ENCODE results near the gene PCDH9. TPM values are rescaled to one million over a fixed set of nuclear protein-coding genes. Genes with fewer than 3 reads are reported as not detected.

PCDH9 gene
- total RNA-seq, 1 experiment from 2014 or later = 4.2 TPM

DNA sequence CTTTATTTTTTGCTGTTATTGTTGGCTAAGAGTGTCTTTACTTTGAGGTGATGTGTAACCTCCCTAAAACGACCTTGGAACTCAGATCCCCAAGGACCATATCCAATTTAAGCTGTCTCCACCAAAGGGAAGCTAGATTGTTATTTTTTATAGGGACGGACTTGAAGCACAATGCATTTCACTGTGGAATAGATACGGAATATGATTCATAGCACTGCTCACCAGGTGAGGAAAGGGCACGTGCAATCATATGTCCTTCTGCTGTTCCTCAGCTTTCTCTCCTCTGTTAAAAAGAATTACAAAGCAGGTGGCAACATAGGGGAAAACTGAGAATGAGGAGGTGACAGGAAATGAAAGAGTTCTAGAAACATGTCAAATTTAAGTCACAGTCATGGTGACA, 679.0 kb downstream of the PCDH9 start:
- in situ Hi-C loops (cut with HindIII; ENCODE audit: low pct_unique_long_range_greater_than_20kb, low sequenced_read_pairs) = no loop called here
- no peaks in the 10 kb centered on the region for H3K27me3 ChIP-seq (ENCODE audit: control insufficient read depth, insufficient read depth, low read length)
- no peak overlapping the region for H3K27ac ChIP-seq (ENCODE audit: low read length)
- intact Hi-C loops (cut with micrococcal nuclease; ENCODE audit: unreplicated experiment) = no loop called here
- BruUV-seq (replicated peaks) = no TSS peak
- POLR2A ChIA-PET = no interaction called here
- CTCF ChIA-PET = no interaction called here
- no peaks in the 10 kb centered on the region for H3K9me3 ChIP-seq (ENCODE audit: control insufficient read depth, insufficient read depth, low read depth, low read length)
- DNase-seq (ENCODE audit: low read depth, low spot score) (no peak), ATAC-seq (no peak)
- TF ChIP-seq TCF7L2 (IDR thresholded peaks at IDR 0.05; ENCODE audit: low read depth, low read length) (no peak), POLR2AphosphoS5 (IDR thresholded peaks at IDR 0.05; ENCODE audit: low read depth, low read length) (no peak), SIN3A (IDR thresholded peaks at IDR 0.05; ENCODE audit: borderline replicate concordance, insufficient read depth, low read depth, low read length) (no peak)
- TF ChIP-seq, protein P1, sequence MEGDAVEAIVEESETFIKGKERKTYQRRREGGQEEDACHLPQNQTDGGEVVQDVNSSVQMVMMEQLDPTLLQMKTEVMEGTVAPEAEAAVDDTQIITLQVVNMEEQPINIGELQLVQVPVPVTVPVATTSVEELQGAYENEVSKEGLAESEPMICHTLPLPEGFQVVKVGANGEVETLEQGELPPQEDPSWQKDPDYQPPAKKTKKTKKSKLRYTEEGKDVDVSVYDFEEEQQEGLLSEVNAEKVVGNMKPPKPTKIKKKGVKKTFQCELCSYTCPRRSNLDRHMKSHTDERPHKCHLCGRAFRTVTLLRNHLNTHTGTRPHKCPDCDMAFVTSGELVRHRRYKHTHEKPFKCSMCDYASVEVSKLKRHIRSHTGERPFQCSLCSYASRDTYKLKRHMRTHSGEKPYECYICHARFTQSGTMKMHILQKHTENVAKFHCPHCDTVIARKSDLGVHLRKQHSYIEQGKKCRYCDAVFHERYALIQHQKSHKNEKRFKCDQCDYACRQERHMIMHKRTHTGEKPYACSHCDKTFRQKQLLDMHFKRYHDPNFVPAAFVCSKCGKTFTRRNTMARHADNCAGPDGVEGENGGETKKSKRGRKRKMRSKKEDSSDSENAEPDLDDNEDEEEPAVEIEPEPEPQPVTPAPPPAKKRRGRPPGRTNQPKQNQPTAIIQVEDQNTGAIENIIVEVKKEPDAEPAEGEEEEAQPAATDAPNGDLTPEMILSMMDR (IDR thresholded peaks at IDR 0.05) = no peak
- TF ChIP-seq, protein P2, sequence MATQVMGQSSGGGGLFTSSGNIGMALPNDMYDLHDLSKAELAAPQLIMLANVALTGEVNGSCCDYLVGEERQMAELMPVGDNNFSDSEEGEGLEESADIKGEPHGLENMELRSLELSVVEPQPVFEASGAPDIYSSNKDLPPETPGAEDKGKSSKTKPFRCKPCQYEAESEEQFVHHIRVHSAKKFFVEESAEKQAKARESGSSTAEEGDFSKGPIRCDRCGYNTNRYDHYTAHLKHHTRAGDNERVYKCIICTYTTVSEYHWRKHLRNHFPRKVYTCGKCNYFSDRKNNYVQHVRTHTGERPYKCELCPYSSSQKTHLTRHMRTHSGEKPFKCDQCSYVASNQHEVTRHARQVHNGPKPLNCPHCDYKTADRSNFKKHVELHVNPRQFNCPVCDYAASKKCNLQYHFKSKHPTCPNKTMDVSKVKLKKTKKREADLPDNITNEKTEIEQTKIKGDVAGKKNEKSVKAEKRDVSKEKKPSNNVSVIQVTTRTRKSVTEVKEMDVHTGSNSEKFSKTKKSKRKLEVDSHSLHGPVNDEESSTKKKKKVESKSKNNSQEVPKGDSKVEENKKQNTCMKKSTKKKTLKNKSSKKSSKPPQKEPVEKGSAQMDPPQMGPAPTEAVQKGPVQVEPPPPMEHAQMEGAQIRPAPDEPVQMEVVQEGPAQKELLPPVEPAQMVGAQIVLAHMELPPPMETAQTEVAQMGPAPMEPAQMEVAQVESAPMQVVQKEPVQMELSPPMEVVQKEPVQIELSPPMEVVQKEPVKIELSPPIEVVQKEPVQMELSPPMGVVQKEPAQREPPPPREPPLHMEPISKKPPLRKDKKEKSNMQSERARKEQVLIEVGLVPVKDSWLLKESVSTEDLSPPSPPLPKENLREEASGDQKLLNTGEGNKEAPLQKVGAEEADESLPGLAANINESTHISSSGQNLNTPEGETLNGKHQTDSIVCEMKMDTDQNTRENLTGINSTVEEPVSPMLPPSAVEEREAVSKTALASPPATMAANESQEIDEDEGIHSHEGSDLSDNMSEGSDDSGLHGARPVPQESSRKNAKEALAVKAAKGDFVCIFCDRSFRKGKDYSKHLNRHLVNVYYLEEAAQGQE (IDR thresholded peaks at IDR 0.05; ENCODE audit: insufficient read depth in 1 of 2, low read depth in 2 of 2, low read length in 1 of 2) = no peak
- H3K4me3 ChIP-seq (ENCODE audit: low read depth in 2 of 2, low read length in 2 of 2) = no peak overlapping the region
- H3K4me1 ChIP-seq (ENCODE audit: control insufficient read depth, insufficient read depth, low read length) = no peaks in the 10 kb centered on the region
- H3K36me3 ChIP-seq (ENCODE audit: control insufficient read depth, insufficient read depth, low read length) = no peaks in the 10 kb centered on the region

DNA sequence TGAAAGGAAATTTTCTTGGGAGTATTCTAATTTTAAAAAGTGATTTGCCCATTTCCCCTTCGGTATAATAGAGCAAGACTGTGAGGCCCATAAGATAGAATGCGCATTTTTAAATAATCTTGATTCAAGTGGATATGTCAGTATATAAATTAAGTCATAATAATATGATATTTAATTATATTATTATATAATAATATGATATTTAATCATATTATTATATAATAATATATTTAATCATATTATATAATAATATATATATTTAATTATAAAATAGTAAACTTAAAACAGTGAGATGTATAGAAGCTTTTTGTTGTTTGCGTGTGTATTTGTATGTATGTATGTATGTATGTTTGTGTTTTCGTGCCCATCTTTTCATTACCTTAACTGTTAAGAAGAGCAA, 682.5 kb downstream of the PCDH9 start:
- H3K4me1 ChIP-seq (ENCODE audit: control insufficient read depth, insufficient read depth, low read length) = no peaks in the 10 kb centered on the region
- CTCF ChIA-PET = no interaction called here
- in situ Hi-C loops (cut with HindIII; ENCODE audit: low pct_unique_long_range_greater_than_20kb, low sequenced_read_pairs) (no loop called here), intact Hi-C loops (cut with micrococcal nuclease; ENCODE audit: unreplicated experiment) (no loop called here)
- no peaks in the 10 kb centered on the region for H3K9me3 ChIP-seq (ENCODE audit: control insufficient read depth, insufficient read depth, low read depth, low read length)
- POLR2A ChIA-PET = no interaction called here
- H3K4me3 ChIP-seq (ENCODE audit: low read depth in 2 of 2, low read length in 2 of 2) = no peak overlapping the region
- H3K27ac ChIP-seq (ENCODE audit: low read length) = no peak overlapping the region
- H3K36me3 ChIP-seq (ENCODE audit: control insufficient read depth, insufficient read depth, low read length) = no peaks in the 10 kb centered on the region
- no peak for ATAC-seq
- no peak for DNase-seq (ENCODE audit: low read depth, low spot score)
- H3K27me3 ChIP-seq (ENCODE audit: control insufficient read depth, insufficient read depth, low read length) = no peaks in the 10 kb centered on the region
- TF ChIP-seq SIN3A (IDR thresholded peaks at IDR 0.05; ENCODE audit: borderline replicate concordance, insufficient read depth, low read depth, low read length) = no peak
- no peak for TF ChIP-seq TCF7L2 (IDR thresholded peaks at IDR 0.05; ENCODE audit: low read depth, low read length)
- TF ChIP-seq, protein P1 (IDR thresholded peaks at IDR 0.05) = no peak
- TF ChIP-seq, protein P2 (IDR thresholded peaks at IDR 0.05; ENCODE audit: insufficient read depth in 1 of 2, low read depth in 2 of 2, low read length in 1 of 2) = no peak
- TF ChIP-seq POLR2AphosphoS5 (IDR thresholded peaks at IDR 0.05; ENCODE audit: low read depth, low read length) = no peak
- BruUV-seq (replicated peaks) = no TSS peak
